K562 treated with DMSO at 1 percent for 48 hours (cell line): ENCODE results near the gene TMEM128. TPM values are rescaled to one million over a fixed set of nuclear protein-coding genes. Genes with fewer than 3 reads are reported as not detected.

Experiments used
- total RNA-seq: library from RNA; unstranded; fragments of 300-600 nt; gene quantifications from 2 replicates; pipeline ENCODE4 v1.2.3, GENCODE V29; 2022; ENCODE audit warnings: low replicate concordance; ENCODE audit errors: extremely low read depth

The TMEM128 gene, protein sequence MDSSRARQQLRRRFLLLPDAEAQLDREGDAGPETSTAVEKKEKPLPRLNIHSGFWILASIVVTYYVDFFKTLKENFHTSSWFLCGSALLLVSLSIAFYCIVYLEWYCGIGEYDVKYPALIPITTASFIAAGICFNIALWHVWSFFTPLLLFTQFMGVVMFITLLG
- total RNA-seq, result not detected in 2 replicates

DNA sequence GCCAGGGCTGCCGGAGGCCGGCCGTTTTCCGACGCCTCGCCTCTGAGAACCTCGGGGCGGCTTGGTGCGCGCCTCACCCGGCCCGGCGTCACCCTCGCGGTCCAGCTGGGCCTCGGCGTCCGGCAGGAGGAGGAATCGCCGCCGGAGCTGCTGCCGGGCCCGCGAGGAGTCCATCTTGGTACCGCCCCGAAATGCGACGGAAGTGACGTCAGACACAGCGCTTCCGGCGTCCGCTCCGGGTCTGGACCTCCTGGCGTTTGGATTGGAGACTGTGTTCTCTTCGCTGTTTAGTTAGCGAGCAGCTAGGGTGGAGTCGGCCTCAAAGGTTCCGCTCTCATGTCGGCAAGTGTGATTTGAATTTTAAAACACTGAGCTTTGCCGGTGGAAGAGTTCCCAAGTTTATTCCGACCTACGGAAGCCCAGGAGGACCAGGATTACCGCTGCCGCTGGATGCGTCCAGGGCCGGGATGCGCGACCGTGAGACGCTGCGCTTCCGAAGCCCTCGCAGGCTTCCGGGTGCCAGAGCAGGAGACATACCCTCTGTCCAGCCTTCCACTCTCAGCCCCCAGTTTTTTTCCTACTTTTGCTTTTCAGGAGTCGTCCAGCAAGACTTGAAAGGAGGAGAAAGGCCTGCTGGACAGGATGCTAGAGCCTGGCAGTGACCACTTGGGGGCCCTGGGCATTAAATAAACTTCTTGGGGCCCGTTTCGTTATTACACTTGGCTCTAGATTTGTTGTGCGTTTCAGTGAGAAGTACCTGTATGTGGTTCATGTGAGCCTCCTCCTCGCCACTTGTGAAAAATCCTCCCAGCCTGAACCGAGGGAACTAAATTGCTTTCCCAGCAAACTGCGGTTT is at the start of gene TMEM128:
TMEM128 (minus strand) TSS at position 195 of the 856 bp plus-strand sequence; CDS start at position 174, 21 bp downstream.

DNA sequence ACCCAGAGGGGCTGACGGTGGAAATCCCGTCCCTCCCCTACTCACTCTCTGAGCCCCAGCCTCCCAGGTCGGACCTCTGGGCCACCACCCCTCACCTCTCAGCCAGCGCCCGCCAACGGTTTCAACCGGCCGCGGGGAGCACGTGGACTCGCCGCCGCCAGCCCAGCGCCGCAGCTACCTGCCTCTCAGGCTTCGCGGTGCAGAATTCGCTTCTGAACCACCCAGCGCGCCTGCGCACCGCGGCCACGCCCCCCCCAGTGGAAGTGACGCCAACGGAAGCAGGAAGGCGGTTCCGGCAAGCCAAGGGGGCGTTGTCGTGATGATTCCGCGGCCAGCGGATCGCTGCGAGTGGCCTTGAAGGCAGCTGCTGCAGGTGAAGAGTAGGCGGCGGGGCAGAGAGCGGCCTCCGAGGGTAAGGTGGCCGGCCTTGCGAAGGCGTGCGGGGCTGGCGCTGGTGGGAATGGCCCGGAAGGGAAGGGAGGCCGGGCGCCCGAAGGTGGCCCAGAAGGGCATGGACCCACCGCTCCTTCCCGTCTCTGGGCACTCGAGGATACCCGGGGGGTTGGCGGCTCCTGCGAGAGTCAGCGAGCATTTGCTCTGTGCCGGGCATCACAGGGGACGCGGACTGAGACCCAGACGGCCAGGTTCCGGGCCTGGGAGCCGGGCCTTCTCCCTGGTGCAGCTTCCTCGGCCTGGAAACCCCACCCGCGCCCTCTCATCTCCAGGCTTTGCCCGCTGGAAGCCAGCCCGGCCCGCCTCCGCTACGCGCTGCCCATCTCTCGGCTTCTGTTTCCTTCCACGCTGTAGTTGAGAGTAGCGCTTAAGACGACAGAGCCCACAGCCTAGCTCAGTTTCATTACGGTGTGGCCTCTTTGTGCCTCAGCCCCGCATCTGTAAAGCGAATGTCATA is 42.2 kb upstream of the TMEM128 start, which contains the start of the genes LYAR and ZBTB49:
LYAR (minus strand) TSS at position 214 of the 910 bp plus-strand sequence. CDS start 6,412 bp downstream, outside the sequence.
ZBTB49 (plus strand) TSS at position 311 of the 910 bp plus-strand sequence. CDS start 9,695 bp downstream, outside the sequence.

DNA sequence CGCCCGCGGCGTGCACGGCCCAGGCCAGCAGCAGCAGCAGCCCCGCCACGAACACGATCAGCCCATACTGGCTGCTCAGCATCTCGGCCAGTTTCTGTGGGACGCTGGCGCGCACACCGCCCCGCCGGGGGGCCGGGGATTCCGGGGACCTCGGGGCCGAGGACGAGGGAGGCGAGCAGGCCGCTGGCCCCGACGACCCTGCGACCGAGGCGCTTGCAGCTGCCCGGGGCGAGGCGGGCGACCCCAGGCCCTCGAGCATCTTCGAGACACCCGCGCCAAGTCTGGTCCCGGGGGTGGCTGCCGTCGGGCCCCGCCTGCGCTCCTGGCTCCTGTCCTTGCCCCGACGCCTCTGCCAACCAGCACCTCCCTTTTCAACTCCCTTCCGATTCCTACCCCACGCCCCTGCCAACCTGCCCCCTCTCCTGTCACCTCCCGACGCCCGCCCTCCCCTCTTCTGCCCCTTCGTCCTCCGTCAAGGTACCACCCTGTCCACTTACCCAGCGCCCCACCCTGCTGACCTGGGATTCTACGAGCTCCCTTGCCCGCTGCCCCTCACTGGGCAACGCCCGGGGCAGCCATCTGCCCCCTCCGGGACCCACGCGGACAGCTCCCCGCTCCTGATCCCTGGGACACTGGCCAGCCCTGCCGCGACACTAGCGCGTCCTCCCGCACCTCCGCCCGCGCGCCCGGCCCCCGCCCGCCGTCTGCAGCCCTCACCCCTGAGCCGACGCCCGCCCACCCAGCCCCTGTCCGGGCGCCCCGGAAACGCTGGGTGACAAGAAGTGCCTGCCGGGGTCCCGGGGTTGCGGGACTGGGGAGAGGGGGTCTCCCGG is 21.2 kb downstream of the TMEM128 start, which contains the start of gene OTOP1:
OTOP1 (minus strand) TSS at position 324 of the 833 bp plus-strand sequence; CDS start at position 259, 65 bp downstream.

Other genes starting within 250 kb of the TMEM128 start
- gene OTOP1, start 21.3 kb downstream of the TMEM128 start, total RNA-seq, result not detected in 2 replicates
- gene LYAR, start 41.9 kb upstream of the TMEM128 start, total RNA-seq, result not detected in 2 replicates
- gene ZBTB49, start 42.0 kb upstream of the TMEM128 start, total RNA-seq, result not detected in 2 replicates
- not detected in 2 replicates for gene NSG1, start 138.9 kb upstream of the TMEM128 start, total RNA-seq